ENCODE data around the gene ACTL7B.
A peak's percentile ranks its signal among the peaks of the same experiment; 100 is the strongest.
"Not testable (repeated sequence)": the region's sequence is repeated elsewhere in the genome, so short reads cannot be mapped to it uniquely, and the experiment has no call there.

The ACTL7B gene

DNA sequence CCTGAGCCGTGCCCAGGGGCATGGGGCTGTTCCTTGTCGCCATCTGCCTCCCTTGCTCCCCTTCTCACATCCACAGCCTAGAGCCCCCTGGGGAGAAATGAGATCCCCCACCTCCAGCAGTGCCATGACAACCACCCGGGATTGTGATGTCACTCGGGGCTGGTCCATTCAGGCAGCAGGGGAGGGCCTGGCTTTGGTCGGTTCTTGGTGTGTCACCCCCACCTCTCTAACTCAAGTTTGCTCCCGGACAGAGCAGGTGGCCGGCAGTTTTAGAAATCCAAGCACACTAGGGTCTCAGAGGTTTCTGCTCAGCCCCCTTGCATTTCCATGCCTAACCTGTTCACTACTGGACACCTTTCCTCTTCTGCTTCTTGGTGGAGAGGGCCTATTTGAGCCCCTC lies at the start of gene ACTL7B:
Gene ACTL7B, minus strand, starts transcription at position 99 of the 400 bp plus-strand sequence. Its CDS starts 56 bp downstream, at position 43.
- TF ChIP-seq, protein P1, sequence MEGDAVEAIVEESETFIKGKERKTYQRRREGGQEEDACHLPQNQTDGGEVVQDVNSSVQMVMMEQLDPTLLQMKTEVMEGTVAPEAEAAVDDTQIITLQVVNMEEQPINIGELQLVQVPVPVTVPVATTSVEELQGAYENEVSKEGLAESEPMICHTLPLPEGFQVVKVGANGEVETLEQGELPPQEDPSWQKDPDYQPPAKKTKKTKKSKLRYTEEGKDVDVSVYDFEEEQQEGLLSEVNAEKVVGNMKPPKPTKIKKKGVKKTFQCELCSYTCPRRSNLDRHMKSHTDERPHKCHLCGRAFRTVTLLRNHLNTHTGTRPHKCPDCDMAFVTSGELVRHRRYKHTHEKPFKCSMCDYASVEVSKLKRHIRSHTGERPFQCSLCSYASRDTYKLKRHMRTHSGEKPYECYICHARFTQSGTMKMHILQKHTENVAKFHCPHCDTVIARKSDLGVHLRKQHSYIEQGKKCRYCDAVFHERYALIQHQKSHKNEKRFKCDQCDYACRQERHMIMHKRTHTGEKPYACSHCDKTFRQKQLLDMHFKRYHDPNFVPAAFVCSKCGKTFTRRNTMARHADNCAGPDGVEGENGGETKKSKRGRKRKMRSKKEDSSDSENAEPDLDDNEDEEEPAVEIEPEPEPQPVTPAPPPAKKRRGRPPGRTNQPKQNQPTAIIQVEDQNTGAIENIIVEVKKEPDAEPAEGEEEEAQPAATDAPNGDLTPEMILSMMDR (IDR thresholded peaks at IDR 0.05; ENCODE audit: insufficient read depth, low read depth, low read length, missing control alignments): no peak
- DNase-seq (ENCODE audit: low read depth): no peak
- H3K4me3 ChIP-seq (ENCODE audit: low read length): no peak within 1 kb of the TSS

DNA sequence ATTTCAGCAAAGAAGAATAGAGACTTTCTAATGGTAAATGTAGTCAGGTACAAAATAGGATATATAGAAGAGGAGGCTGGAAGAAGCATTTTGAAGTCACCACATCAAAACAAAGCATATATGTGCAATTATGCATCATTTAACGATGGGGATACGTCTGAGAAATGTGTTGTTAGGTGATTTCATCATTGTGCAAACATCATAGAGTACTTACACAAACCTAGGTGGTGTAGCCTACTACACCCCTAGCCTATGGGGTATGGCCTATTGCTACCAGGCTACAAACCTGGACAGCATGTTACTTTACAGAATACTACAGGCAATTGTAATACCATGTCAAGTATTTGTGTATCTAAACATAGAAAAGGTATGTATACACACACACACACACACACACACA lies 49.7 kb upstream of the ACTL7B start:
- TF ChIP-seq, protein P1 (IDR thresholded peaks at IDR 0.05; ENCODE audit: insufficient read depth, low read depth, low read length, missing control alignments): no peak
- H3K4me3 ChIP-seq (ENCODE audit: low read length): no peak overlapping the region
- DNase-seq (ENCODE audit: low read depth): no peak

GRCh38 chr9:108904161-108904560 lies 48.4 kb upstream of the ACTL7B start:
- DNase-seq (ENCODE audit: low read depth): no peak
- H3K4me3 ChIP-seq (ENCODE audit: low read length): no peak overlapping the region
- TF ChIP-seq, protein P1 (IDR thresholded peaks at IDR 0.05; ENCODE audit: insufficient read depth, low read depth, low read length, missing control alignments): no peak

DNA sequence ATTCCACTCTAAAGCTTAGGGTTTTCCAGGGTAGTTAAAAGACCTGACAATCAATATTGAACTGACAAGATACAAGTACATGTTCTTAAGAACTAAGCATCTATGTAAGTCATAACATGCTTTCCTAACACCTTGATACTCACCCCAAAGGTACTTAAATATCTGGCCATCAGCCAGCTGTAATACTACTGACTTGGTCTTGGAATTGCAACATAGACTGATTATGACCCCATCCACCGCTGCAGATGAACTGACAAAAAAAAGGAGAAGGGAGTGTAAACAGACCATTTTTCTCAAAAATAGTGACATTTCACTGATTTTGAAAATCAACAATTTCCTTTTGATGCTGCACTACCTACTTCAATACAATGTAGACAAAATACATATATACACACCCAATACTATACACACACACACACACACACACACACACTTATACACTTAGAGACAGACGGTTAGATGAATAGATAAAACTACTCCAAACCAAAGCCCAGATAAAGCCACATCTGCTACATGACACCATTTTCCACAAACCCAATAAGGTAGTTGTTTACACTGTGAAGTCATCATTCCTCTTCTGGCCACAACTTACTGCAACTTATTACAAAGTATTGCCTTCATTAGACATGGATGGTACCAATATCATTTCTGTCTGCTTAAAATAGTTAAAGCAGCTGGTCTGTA lies 47.8 kb upstream of the ACTL7B start:
- TF ChIP-seq, protein P1 (IDR thresholded peaks at IDR 0.05; ENCODE audit: insufficient read depth, low read depth, low read length, missing control alignments): no peak
- no peak overlapping the region for H3K4me3 ChIP-seq (ENCODE audit: low read length)
- peak; percentile 41 for DNase-seq (ENCODE audit: low read depth)

- H3K4me3 ChIP-seq (ENCODE audit: low read length): no peak overlapping the region
- DNase-seq (ENCODE audit: low read depth): no peak
- TF ChIP-seq, protein P1 (IDR thresholded peaks at IDR 0.05; ENCODE audit: insufficient read depth, low read depth, low read length, missing control alignments): no peak
These were observed 44.4 kb upstream of the ACTL7B start for GRCh38 chr9:108900176-108900575.

- H3K4me3 ChIP-seq (ENCODE audit: low read length): not testable (repeated sequence)
These were observed 43.4 kb upstream of the ACTL7B start for GRCh38 chr9:108899023-108899695.

GRCh38 chr9:108897324-108898096 lies 41.7 kb upstream of the ACTL7B start:
- no peak overlapping the region for H3K4me3 ChIP-seq (ENCODE audit: low read length)
- TF ChIP-seq, protein P1 (IDR thresholded peaks at IDR 0.05; ENCODE audit: insufficient read depth, low read depth, low read length, missing control alignments): no peak
- no peak for DNase-seq (ENCODE audit: low read depth)

More at GRCh38 chr9:108899023-108899695, 43.4 kb upstream of the ACTL7B start:
- not testable (repeated sequence) for DNase-seq (ENCODE audit: low read depth)
